ENCODE data around the gene KCNRG. TPM values are rescaled to one million over a fixed set of nuclear protein-coding genes. Genes with fewer than 3 reads are reported as not detected.

The KCNRG gene
- total RNA-seq, 2 donors from 2014 or later, result 0.31 to 0.32 TPM

GRCh38 chr13:49996161-49996915, 18.9 kb upstream of the KCNRG start:
- ATAC-seq (replicated peaks in 1 of 2), result peak; percentile 71 to 74
- Mint-ChIP-seq H3K9me3 (no peaks in the 10 kb centered on the region), H3K36me3 (ENCODE audit: insufficient read depth in 2 of 2) (peaks cover 1 to 4% of the 10 kb centered on the region in 2 donors), H3K27me3 (ENCODE audit: low read depth) (no peaks in the 10 kb centered on the region), H3K4me3 (peak overlapping the region; percentile 75 to 84), H3K27ac (no peak overlapping the region), H3K4me1 (ENCODE audit: low read depth) (peaks cover 36% of the 10 kb centered on the region)
- DNase-seq, result peak; percentile 90 to 92

GRCh38 chr13:49996951-49997895, 18.0 kb upstream of the KCNRG start, which contains the start of gene TRIM13:
TSS of gene TRIM13 (plus strand) at chr13:49997042. CDS start at chr13:50011941, 14,899 bp downstream.
- Mint-ChIP-seq H3K36me3 (ENCODE audit: insufficient read depth in 2 of 2) (peaks cover 1 to 4% of the 10 kb centered on the region in 2 donors), H3K4me1 (ENCODE audit: low read depth) (peaks cover 44% of the 10 kb centered on the region), H3K27me3 (ENCODE audit: low read depth) (no peaks in the 10 kb centered on the region), H3K9me3 (no peaks in the 10 kb centered on the region), H3K4me3 (peak within 1 kb of the TSS; percentile 84 to 90), H3K27ac (peak within 1 kb of the TSS; percentile 93)
- ATAC-seq (replicated peaks in 1 of 2) (peak; percentile 81 to 83), DNase-seq (peak; percentile 84 to 87)

GRCh38 chr13:49997955-49998354, 17.3 kb upstream of the KCNRG start:
- Mint-ChIP-seq H3K9me3 (no peaks in the 10 kb centered on the region), H3K36me3 (ENCODE audit: insufficient read depth in 2 of 2) (peaks cover 1 to 5% of the 10 kb centered on the region in 2 donors), H3K4me3 (peak overlapping the region; percentile 84 to 90), H3K27ac (peak overlapping the region; percentile 93), H3K27me3 (ENCODE audit: low read depth) (no peaks in the 10 kb centered on the region), H3K4me1 (ENCODE audit: low read depth) (peaks cover 46% of the 10 kb centered on the region)
- ATAC-seq (replicated peaks in 1 of 2), result no peak
- DNase-seq, result no peak

- Mint-ChIP-seq H3K36me3 (ENCODE audit: insufficient read depth in 2 of 2) (peaks cover 1 to 7% of the 10 kb centered on the region in 2 donors), H3K27ac (peak overlapping the region; percentile 50), H3K4me3 (peak overlapping the region; percentile 84 to 90), H3K27me3 (ENCODE audit: low read depth) (no peaks in the 10 kb centered on the region), H3K9me3 (no peaks in the 10 kb centered on the region), H3K4me1 (ENCODE audit: low read depth) (peaks cover 46% of the 10 kb centered on the region)
- no peak for ATAC-seq (replicated peaks in 1 of 2)
- DNase-seq, result no peak
Measured at GRCh38 chr13:49998714-49999624, 16.3 kb upstream of the KCNRG start.

- ATAC-seq (replicated peaks in 1 of 2) (no peak), DNase-seq (no peak)
- peaks cover 4 to 20% of the 10 kb centered on the region in 2 donors for H3K36me3 Mint-ChIP-seq (ENCODE audit: insufficient read depth in 2 of 2)
- peaks cover 50% of the 10 kb centered on the region for H3K4me1 Mint-ChIP-seq (ENCODE audit: low read depth)
- no peaks in the 10 kb centered on the region for H3K9me3 Mint-ChIP-seq
- H3K27ac Mint-ChIP-seq, result no peak overlapping the region
- H3K4me3 Mint-ChIP-seq, result peak overlapping the region in 1 of 2 donors; percentile 14
- H3K27me3 Mint-ChIP-seq (ENCODE audit: low read depth), result no peaks in the 10 kb centered on the region
Measured at GRCh38 chr13:50001287-50001686, 14.0 kb upstream of the KCNRG start.

- Mint-ChIP-seq H3K9me3 (no peaks in the 10 kb centered on the region), H3K4me3 (no peak overlapping the region), H3K36me3 (ENCODE audit: insufficient read depth in 2 of 2) (peaks cover 5 to 40% of the 10 kb centered on the region in 2 donors), H3K27ac (peak overlapping the region; percentile 45), H3K4me1 (ENCODE audit: low read depth) (peaks cover 28% of the 10 kb centered on the region), H3K27me3 (ENCODE audit: low read depth) (no peaks in the 10 kb centered on the region)
- no peak for DNase-seq
- ATAC-seq (replicated peaks in 1 of 2), result no peak
Measured at GRCh38 chr13:50006426-50007135, 8.7 kb upstream of the KCNRG start.

- peaks cover 15% of the 10 kb centered on the region for H3K4me1 Mint-ChIP-seq (ENCODE audit: low read depth)
Measured at GRCh38 chr13:50011461-50011860, 3.8 kb upstream of the KCNRG start.

GRCh38 chr13:50012396-50013169, 2.7 kb upstream of the KCNRG start:
- Mint-ChIP-seq H3K4me3 (no peak overlapping the region), H3K27me3 (ENCODE audit: low read depth) (no peaks in the 10 kb centered on the region), H3K27ac (peak overlapping the region; percentile 55), H3K36me3 (ENCODE audit: insufficient read depth in 2 of 2) (peaks cover 5 to 40% of the 10 kb centered on the region in 2 donors), H3K9me3 (no peaks in the 10 kb centered on the region), H3K4me1 (ENCODE audit: low read depth) (peaks cover 18% of the 10 kb centered on the region)
- DNase-seq, result no peak
- no peak for ATAC-seq (replicated peaks in 1 of 2)

More at GRCh38 chr13:50011461-50011860, 3.8 kb upstream of the KCNRG start:
- no peaks in the 10 kb centered on the region for H3K27me3 Mint-ChIP-seq (ENCODE audit: low read depth)
- H3K4me3 Mint-ChIP-seq, result no peak overlapping the region
- DNase-seq (no peak), ATAC-seq (replicated peaks in 1 of 2) (no peak)
- H3K27ac Mint-ChIP-seq, result no peak overlapping the region
- H3K9me3 Mint-ChIP-seq, result no peaks in the 10 kb centered on the region
- H3K36me3 Mint-ChIP-seq (ENCODE audit: insufficient read depth in 2 of 2), result peaks cover 5 to 43% of the 10 kb centered on the region in 2 donors

- Mint-ChIP-seq H3K27ac (peak overlapping the region; percentile 54), H3K4me1 (ENCODE audit: low read depth) (peaks cover 28% of the 10 kb centered on the region), H3K9me3 (peaks cover 2 to 4% of the 10 kb centered on the region in 2 donors), H3K27me3 (ENCODE audit: low read depth) (no peaks in the 10 kb centered on the region), H3K4me3 (no peak overlapping the region), H3K36me3 (ENCODE audit: insufficient read depth in 2 of 2) (peaks cover 10 to 40% of the 10 kb centered on the region in 2 donors)
- ATAC-seq (replicated peaks in 1 of 2) (no peak), DNase-seq (no peak)
Measured at GRCh38 chr13:50014386-50014785, 858 bp upstream of the KCNRG start.

GRCh38 chr13:50015750-50016149, 506 bp downstream of the KCNRG start:
- H3K36me3 Mint-ChIP-seq (ENCODE audit: insufficient read depth in 2 of 2), result peaks cover 11 to 39% of the 10 kb centered on the region in 2 donors
- H3K4me3 Mint-ChIP-seq, result no peak overlapping the region
- ATAC-seq (replicated peaks in 1 of 2) (no peak), DNase-seq (no peak)
- peaks cover 2 to 4% of the 10 kb centered on the region in 2 donors for H3K9me3 Mint-ChIP-seq
- peak overlapping the region; percentile 33 for H3K27ac Mint-ChIP-seq
- H3K27me3 Mint-ChIP-seq (ENCODE audit: low read depth), result no peaks in the 10 kb centered on the region
- H3K4me1 Mint-ChIP-seq (ENCODE audit: low read depth), result peaks cover 24% of the 10 kb centered on the region

- Mint-ChIP-seq H3K4me1 (ENCODE audit: low read depth) (peaks cover 17% of the 10 kb centered on the region), H3K9me3 (peaks cover 2 to 4% of the 10 kb centered on the region in 2 donors), H3K4me3 (no peak overlapping the region), H3K27ac (peak overlapping the region; percentile 60), H3K36me3 (ENCODE audit: insufficient read depth in 2 of 2) (peaks cover 11 to 36% of the 10 kb centered on the region in 2 donors), H3K27me3 (ENCODE audit: low read depth) (no peaks in the 10 kb centered on the region)
- DNase-seq (no peak), ATAC-seq (replicated peaks in 1 of 2) (no peak)
Measured at GRCh38 chr13:50016444-50016843, 1.2 kb downstream of the KCNRG start.
